ENCODE results near the gene RPS6KB2.
"Not testable (repeated sequence)": the region's sequence is repeated elsewhere in the genome, so short reads cannot be mapped to it uniquely, and the experiment has no call there.

The RPS6KB2 gene

GRCh38 chr11:67397986-67398660 is 30.2 kb upstream of the RPS6KB2 start:
- DNase-seq (ENCODE audit: low read depth in 2 of 2): no peak

- no peak for DNase-seq (ENCODE audit: low read depth in 2 of 2)
Measured at GRCh38 chr11:67398661-67399563, 29.4 kb upstream of the RPS6KB2 start.

DNA sequence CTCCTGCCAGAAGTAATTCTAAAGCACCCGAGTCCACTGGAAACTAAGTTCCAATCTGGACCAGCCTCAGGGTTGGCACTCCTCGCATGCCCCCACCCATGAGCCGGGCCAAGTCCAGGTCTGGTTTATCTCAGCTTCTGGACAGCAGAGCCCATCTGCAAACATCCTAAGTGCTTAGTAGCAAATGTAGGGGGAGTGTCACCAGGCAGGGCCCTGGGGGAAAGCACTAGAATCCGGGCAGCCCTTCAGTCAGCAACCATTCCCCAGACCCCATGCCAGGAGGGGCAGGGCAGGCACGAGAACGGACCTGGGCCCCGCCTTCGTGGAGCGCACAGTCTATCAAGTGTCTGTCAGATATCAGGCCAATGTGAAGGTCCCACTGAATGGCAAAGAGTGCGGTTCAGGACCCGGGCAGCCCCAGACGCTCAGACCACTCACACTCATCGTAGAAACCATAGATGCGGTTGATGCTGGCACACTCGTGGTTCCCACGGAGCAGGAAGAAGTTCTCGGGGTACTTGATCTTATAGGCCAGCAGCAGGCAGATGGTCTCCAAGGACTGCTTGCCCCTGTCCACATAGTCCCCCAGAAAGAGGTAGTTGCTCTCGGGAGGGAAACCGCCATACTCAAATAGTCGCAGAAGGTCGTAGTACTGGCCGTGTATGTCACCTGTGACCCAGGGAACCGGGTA is 27.9 kb upstream of the RPS6KB2 start:
- no peak for DNase-seq (ENCODE audit: low read depth in 2 of 2)

GRCh38 chr11:67400942-67401494 is 27.3 kb upstream of the RPS6KB2 start:
- no peak for DNase-seq (ENCODE audit: low read depth in 2 of 2)

DNA sequence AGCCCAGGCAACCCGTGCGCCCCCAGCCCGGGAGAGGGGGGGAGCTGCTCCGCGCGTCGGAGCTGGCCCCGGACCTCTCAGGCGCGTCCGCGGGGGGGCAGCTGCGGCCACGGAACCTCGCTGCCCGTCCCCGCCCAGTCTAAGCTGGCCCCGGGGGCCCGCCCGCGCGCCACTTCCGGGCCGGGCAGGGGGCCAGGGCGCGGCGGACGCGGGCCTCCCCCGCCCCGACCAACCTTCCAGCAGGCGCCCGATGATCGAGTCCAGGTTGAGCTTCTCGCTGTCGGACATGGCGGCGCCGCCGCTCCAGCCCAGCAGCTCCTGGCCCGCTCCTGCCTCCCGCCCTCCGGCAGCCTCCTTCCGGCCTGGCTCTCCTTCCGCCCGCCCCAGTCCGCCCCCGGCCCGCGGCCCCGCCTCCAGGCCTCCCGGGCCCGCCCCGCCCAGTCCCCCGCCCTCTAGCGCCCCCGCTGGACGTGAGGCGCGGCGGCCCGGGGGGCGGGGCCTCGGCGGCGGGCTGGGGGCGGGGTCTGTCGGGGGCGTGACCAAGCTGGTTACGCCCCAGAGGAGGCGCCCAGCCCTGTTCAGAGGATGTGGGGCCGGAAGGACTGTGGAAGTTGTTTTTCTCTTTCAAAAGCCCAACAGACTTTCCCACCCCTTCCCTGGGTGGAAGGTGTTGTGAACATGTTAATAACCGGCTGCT is 26.7 kb upstream of the RPS6KB2 start, which contains the start of gene PPP1CA:
Gene PPP1CA (minus strand): TSS at position 364 of the 697 bp plus-strand sequence. CDS start 76 bp downstream, at position 288.
- DNase-seq (ENCODE audit: low read depth in 2 of 2): peak; percentile 89 to 95

DNA sequence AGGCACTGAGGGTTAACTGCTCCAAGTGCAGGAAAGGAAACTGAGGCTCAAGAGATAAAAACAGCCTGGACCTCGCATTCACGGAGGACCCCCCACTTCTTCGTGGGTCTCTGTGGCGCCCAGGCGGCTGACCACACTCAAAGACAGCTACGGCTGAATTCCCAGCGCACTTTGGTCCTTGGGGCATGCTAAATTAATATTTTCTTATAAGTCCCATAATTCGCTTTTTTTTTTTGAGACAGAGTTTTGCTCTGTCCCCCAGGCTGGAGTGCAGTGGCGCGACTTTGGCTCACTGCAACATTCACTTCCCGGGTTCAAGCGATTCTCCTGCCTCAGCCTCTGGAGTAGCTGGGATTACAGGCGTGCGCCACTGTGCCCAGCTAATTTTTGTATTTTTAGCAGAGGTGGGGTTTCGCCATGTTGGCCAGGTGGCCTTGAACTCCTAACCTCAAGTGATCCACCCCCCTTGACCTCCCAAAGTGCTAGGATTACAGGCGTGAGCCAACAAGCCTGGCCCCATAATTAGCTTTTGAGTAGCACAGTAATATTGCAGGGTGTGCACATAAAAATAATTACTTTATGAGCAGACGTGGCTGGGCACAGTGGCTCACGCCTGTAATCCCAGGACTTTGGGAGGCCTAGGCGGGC is 26.0 kb upstream of the RPS6KB2 start:
- DNase-seq (ENCODE audit: low read depth in 2 of 2): not testable (repeated sequence)

DNA sequence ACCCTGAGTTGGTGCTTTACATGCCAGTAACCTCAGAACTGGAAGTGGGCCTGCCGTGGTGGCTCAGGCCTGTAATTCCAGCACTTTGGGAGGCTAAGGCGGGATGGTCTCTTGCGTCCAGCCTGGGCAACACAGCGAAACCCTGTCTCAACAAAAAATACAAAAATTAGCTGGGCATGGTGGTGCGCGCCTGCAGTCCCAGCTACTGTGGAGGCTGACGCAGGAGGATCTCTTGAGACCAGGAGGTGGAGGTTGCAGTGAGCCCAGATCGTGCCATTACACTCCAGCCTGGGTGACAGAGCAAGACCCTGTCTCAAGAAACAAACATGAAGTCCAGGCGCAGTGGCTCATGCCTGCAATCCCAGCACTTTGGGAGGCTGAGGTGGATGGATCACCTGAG is 25.2 kb upstream of the RPS6KB2 start:
- DNase-seq (ENCODE audit: low read depth in 2 of 2): not testable (repeated sequence)

DNA sequence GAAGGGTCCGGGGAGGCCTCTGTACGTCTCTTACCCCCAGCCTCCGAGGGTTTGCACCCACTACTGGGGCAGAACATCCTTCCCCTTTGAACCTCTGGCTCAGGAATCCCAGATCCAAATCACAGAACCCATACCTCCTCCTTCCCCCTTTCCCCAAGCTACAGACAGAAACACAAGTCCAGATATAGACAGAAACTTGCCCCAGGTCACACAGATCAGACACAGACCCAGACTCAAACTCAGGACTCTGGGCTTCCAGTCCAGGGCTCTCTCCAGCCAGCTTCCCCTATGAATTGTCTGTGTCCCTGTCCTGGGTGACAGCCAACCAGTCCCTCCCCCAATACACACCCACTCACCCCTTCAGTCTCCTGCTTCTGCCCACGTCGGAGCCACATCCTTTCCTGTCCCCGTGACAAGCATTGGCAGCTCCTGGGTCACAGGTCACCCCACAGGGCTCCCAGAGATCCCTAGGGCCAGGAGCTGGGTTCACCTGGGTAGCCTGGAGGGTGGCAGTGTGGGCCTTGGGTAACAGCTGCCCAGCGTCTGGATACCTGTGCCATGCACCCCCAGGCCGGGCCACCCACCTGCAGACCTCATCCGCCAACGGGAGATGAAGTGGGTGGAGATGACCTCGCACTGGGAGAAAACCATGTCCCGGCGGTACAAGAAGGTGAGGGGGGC is 23.6 kb upstream of the RPS6KB2 start:
- no peak for DNase-seq (ENCODE audit: low read depth in 2 of 2)

DNA sequence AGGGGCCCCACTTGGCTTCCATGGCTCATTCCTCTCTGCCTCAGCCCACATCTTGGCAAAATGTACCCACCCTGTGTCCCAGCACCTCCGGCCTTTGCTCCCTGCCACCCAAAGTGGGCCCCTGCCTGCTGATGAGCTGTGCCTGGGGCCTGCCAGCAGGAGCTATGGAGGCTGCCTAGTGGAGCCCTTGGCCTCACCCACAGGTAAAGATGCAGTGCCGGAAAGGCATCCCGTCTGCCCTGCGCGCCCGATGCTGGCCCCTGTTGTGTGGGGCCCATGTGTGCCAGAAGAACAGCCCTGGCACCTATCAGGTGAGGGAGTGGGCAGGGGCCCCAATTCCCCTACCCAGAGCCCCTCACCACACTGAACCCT is 23.1 kb upstream of the RPS6KB2 start:
- no peak for DNase-seq (ENCODE audit: low read depth in 2 of 2)

- DNase-seq (ENCODE audit: low read depth in 2 of 2): no peak
Measured at GRCh38 chr11:67405688-67406339, 22.5 kb upstream of the RPS6KB2 start.

- DNase-seq (ENCODE audit: low read depth in 2 of 2): no peak
Measured at GRCh38 chr11:67406420-67406968, 21.8 kb upstream of the RPS6KB2 start.

- DNase-seq (ENCODE audit: low read depth in 2 of 2): no peak
Measured at GRCh38 chr11:67406969-67407687, 21.2 kb upstream of the RPS6KB2 start.

DNA sequence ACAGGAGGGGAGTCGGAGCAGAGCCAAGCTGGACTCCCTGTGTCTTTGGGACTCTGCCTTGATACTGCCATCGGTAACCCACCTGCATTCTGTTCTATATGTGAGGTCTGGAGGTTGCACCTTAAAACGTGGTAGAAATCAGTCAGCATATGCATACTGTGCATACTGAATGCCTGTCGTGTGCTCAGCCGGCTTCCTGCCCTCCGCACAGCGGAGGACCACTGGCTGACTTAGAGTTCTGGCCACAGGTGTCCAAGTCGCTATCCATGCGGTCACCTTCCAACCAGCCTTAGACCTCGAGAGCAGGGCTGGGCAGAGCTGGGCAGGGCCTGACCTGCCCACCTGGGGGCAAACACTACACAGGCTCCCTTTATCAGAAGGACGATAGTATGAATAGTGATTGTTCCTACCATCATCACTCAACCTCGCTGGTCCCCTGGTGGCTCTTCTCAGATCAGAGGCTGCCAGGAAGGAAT is 20.6 kb upstream of the RPS6KB2 start:
- no peak for DNase-seq (ENCODE audit: low read depth in 2 of 2)

DNA sequence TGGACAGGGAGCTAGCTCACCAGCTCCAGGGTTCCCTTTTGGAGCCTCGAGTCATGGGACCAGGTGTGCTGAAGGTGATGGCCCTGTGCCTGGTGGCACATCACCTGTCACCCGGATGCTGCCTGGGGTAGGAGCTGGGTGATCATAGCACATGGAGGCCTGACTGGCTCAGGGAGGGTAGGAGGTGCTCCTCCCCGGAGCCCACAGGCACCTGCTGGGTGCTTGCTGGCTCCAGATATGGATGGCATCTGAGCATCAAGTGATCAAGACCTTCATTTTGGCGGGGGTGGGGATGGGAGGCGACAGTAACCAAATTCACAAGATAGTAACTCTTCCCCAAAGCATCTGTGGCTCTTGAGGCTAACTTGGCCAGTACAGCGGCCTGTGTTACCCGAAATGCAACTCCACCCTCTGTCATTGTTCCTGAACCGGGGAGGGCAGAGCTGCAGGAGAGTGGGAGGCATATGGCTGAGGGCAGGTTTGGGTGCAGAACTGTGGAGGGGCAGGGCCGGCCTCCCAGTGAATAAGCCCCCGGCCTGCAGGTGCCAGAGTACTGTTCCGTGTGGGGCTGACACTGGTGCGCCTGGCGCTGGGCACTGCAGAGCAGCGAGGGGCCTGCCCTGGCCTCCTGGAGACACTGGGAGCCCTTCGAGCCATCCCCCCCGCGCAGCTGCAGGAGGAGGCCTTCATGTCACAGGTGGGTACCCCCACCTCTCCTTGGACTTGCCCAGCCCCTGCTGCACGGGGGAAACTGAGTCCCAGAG is 19.7 kb upstream of the RPS6KB2 start:
- no peak for DNase-seq (ENCODE audit: low read depth in 2 of 2)

- no peak for DNase-seq (ENCODE audit: low read depth in 2 of 2)
Measured at GRCh38 chr11:67409261-67409666, 19.0 kb upstream of the RPS6KB2 start.

DNA sequence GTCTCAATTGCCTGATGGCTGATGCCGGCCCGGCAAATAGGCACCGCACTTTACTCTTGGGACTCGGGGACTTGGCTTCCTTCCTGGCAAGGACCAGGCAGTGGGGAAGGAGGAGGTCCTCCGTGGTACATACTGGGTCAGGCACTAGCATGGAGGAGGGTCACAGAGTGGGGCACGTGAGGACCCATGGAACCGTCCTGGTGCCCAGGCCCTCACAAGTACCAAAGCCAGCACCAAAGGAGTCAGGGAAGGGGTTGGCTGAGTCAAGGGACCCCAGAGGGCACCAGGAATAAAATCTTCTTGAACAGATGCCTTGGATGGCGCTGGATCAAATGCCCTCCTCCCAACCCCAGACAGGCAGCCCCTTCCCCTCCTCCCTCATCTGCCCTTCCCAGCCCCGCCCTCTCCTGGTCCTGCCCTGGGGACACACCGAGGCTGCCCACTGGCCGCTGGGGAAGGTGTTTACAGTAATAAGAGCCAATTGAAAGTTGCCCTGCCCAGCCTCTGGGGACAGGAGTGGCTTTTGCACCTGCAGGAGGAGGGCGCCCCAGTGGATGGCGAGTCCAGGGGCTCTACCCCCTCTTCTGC is 18.4 kb upstream of the RPS6KB2 start:
- DNase-seq (ENCODE audit: low read depth in 2 of 2): no peak

DNA sequence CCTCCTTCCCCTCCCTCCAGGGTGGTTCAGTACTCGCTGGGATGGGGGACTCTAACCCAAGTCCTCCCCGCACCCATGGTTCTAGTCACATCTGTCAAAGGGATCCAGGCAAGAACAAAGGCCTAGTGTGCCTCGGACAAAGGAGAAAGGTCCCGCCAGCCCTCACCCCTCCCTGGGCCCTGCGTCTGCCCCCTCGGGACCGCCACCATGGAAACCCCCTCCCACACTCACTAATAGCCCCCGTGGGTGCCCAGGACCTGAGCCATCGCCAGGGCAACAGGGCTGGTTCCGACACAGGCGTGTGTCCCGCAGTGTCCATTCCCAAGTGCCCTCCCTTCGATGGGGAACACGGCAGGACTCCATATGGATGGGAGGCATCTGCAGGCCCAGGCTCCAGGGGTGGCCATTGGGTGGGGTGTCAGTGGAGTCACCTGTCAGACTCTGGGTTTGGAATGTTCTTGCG is 17.9 kb upstream of the RPS6KB2 start:
- DNase-seq (ENCODE audit: low read depth in 2 of 2): no peak

All from stimulated activated CD4-positive, alpha-beta T cell treated with anti-CD3 and anti-CD28 coated beads, Interleukin-4, amount 100 ng/mL, for 48 hours (primary cell).